Peyer's patch (tissue), 4 donors: Measurements from ENCODE around the gene POF1B.
"Not testable (repeated sequence)": the region's sequence is repeated elsewhere in the genome, so short reads cannot be mapped to it uniquely, and the experiment has no call there.

Experiments
- POLR2A ChIP-seq, 2 donors: fragments of 450-650 bp; IDR thresholded peaks; one replicate each; pipeline ENCODE4 v1.5.1; 2017; ENCODE audit warnings: antibody characterized with exemption in 2 of 2, mild to moderate bottlenecking in 2 of 2, moderate library complexity in 2 of 2
- TF ChIP-seq, protein P1 (sequence below), 6 experiments: fragments of 450-650 bp in 4 of 6; fragments of 200-600 bp in 2 of 6; sonication (generic) in 1 of 6; IDR thresholded peaks; one replicate each; pipeline ENCODE4 v1.5.1; 2017 to 2019; ENCODE audit warnings: antibody characterized with exemption in 6 of 6, mild to moderate bottlenecking in 3 of 6, moderate library complexity in 1 of 6

DNA sequence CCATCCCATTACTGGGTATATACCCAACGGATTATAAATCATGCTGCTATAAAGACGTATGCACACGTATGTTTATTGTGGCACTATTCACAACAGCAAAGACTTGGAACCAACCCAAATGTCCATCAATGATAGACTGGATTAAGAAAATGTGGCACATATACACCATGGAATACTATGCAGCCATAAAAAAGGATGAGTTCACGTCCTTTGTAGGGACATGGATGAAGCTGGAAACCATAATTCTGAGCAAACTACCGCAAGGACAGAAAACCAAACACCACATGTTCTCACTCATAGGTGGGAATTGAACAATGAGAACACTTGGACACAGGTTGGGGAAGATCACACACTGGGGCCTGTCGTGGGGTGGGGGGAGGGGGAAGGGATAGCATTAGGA is 94.2 kb downstream of the POF1B start:
- TF ChIP-seq, protein P1, sequence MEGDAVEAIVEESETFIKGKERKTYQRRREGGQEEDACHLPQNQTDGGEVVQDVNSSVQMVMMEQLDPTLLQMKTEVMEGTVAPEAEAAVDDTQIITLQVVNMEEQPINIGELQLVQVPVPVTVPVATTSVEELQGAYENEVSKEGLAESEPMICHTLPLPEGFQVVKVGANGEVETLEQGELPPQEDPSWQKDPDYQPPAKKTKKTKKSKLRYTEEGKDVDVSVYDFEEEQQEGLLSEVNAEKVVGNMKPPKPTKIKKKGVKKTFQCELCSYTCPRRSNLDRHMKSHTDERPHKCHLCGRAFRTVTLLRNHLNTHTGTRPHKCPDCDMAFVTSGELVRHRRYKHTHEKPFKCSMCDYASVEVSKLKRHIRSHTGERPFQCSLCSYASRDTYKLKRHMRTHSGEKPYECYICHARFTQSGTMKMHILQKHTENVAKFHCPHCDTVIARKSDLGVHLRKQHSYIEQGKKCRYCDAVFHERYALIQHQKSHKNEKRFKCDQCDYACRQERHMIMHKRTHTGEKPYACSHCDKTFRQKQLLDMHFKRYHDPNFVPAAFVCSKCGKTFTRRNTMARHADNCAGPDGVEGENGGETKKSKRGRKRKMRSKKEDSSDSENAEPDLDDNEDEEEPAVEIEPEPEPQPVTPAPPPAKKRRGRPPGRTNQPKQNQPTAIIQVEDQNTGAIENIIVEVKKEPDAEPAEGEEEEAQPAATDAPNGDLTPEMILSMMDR (IDR thresholded peaks at IDR 0.05) = not testable (repeated sequence)
- TF ChIP-seq POLR2A (IDR thresholded peaks at IDR 0.05) = not testable (repeated sequence)
